ENCODE measurements around the gene RBFOX2.
"Not testable (repeated sequence)": the region's sequence is repeated elsewhere in the genome, so short reads cannot be mapped to it uniquely, and the experiment has no call there.

Gene RBFOX2, protein sequence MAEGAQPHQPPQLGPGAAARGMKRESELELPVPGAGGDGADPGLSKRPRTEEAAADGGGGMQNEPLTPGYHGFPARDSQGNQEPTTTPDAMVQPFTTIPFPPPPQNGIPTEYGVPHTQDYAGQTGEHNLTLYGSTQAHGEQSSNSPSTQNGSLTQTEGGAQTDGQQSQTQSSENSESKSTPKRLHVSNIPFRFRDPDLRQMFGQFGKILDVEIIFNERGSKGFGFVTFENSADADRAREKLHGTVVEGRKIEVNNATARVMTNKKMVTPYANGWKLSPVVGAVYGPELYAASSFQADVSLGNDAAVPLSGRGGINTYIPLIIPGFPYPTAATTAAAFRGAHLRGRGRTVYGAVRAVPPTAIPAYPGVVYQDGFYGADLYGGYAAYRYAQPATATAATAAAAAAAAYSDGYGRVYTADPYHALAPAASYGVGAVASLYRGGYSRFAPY

DNA sequence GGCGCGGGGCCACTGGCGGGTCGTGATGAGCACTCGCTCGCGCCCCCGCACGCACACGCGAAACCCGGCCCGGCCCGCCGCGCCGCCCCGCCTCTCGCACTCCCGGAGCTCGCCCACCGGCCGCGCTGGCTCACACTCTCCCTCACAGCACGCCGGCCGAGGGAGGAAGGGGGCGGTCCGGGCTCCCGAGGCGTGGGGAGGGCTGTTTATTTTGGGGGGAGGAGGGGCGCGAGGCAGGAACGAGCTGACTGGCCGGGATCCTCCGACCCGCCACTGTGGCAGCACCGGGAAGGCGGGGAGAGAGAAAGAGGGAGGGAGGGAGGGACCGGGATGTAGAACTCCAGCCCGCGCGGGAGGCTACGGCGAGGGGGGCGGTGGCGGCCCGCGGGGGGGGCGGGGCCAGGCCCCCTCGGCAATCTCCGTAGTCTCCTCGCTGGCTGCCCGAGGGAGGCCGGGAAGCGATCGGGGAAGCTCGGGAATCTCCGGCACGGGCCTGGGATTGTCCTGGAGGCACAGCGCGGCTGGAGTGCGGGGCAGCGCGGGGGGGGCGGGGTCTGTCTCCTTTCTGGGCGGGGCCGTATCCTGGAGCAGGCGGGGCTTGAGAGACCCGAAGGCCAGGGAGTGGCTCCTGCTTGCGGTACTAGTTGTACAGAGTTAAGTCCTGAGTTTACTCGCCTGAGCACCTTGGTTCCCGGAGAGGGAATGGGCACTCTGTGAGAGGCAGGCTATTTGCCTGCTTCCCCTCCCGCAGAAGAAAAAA lies at the start of gene RBFOX2:
Gene RBFOX2 (minus strand): TSS at position 179 of the 760 bp plus-strand sequence. CDS start 399 bp downstream, outside the sequence.
- DNase-seq (ENCODE audit: low read depth, low spot score): peak; percentile 27

DNA sequence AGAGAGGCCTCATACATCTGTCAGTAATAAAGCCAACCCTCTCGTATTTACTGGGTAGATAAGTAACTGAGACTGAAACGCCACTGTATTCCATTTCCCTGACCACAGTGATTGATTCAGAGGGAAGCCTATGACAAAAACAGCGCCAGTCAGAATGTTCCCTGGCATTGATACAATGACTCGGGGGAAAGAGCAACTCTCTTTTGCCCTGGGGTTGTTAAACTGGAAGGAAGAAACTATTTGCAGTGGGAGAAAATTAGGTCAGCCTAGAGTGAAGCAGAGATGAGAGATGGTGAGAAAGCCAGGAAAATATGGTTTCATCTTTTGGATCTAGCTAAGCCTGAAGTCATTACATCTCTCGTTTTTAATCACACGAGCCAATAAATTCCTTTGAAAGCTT lies 48.6 kb upstream of the RBFOX2 start:
- DNase-seq (ENCODE audit: low read depth, low spot score): no peak

DNA sequence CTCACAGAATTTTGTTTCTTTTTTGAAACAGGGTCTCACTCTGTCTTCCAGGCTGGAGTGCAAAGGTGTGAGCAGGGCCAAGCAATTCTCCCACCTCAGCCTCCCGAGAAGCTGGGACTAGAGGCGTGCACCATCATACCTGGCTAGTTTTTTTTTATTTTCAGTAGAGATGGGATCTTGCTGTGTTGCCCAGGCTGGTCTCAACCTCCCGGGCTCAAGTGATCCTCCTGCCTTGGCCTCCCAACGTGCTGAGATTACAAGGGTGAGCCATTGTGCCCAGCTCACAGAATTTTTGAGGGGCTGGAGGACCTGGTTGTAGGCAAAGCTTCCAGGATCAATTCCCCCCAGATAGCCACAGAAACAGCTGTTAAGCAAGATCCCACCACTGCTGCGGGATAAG lies 47.1 kb upstream of the RBFOX2 start:
- no peak for DNase-seq (ENCODE audit: low read depth, low spot score)

DNA sequence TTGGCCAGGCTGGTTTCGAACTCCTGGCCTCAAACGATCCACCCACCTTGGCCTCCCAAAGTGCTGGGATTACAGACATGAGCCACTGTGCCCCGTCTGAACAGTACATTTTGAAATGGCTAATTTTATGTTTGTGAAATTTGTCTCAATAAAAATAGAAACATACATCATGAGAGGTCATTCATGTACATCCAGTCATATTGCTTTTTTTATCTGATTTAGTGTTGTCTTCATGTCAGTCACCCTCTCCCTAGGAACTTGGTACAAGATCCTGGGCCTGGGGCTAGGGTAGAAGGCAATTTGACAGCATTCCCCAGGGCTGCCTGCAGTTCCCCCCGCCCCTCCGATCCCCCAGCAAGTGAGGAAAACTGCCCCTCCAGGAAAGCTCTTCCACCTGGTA lies 46.6 kb upstream of the RBFOX2 start:
- no peak for DNase-seq (ENCODE audit: low read depth, low spot score)

DNA sequence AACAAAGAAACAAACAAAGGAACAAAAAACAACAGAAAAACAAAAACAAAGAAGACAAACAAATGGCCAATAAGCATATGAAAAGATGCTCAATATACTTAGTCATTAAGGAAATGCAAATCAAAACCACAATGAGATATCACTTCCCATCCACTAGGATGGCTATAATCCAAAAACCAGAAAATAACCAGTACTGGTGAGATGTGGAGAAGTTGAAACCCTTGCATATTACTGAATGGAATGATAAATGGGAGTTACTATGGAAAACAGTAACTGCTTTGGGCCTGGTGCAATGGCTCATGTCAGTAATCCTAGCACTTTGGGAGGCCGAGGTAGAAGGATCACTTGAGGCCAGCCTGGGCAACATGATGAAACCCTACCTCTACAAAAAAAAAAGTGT lies 44.9 kb upstream of the RBFOX2 start:
- no peak for DNase-seq (ENCODE audit: low read depth, low spot score)

DNA sequence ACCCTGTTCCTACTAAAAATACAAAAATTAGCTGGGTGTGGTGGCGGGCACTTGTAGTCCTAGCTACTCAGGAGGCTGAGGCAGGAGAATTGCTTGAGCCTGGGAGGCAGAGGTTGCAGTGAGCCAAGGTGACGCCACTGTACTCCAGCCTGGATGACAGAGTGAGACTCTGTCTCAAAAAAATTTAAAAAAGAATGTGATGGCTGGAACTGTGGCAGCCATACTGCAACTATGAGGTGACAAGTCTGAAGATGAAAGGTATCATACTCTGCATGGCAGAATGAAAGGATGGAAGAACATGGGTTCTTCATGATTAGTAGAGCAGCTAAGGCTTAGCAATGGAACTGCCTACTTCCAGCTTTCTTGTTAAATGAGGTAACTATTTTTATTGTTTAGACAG lies 42.0 kb upstream of the RBFOX2 start:
- DNase-seq (ENCODE audit: low read depth, low spot score): not testable (repeated sequence)

DNA sequence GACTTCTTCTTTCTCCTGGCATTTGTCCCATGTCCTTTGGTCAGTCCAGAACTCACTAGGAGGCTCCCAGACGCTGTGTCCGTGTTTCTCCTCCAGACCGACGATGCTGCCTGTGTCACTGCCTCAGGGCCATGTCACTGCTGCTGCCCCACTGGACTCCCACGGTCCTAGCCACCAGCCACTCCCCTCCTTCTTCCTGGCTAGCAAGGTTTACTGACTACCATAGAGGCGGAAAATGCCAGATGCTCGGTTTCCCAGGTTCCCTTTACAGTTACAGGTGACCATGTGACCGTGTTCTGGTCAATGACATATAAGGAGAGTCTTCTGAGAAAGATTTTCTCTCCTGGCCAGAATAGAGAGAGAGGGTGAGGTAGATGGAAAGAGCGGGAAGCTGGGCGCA lies 40.7 kb upstream of the RBFOX2 start:
- no peak for DNase-seq (ENCODE audit: low read depth, low spot score)

DNA sequence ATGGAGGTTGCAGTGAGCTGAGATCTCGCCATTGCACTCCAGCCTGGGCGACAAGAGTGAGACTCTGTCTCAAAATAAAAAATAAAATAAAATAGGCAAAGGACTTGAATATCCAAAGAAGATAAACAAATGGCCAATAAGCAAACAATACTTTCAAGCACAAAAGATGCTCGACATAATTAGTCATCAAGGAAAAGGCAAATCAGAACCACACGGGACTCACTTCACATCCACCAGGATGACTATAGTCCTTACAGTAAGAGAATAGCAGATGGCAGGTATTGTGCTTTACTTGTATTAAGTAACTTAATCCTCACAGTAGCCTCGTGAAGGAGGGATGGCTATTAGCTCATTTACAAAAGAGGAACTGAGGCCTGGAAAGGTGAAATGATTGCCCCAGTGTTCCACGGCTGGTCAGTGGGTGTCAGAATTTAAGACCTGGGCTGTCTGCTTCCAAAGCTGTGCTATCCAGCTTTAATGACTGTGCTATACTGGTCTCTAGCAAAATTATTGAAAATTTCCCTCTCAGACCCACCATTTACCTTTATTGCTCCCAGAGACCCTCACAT lies 40.2 kb upstream of the RBFOX2 start:
- DNase-seq (ENCODE audit: low read depth, low spot score): no peak

DNA sequence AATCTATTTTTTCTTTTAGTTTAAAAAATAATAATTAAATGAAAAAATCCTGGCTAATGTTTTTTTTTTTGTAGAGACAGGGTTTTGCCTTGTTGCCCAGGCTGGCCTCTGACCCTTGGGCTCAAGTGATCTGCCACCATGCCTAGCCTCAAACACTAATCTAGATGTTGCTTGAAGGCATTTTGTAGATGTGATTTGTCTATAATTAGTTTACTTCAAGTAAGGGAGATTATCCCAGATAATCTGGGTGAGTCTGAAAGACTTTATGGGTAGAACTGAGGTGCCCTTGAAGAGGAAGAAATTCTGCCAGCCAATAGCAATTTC lies 38.6 kb upstream of the RBFOX2 start:
- no peak for DNase-seq (ENCODE audit: low read depth, low spot score)

DNA sequence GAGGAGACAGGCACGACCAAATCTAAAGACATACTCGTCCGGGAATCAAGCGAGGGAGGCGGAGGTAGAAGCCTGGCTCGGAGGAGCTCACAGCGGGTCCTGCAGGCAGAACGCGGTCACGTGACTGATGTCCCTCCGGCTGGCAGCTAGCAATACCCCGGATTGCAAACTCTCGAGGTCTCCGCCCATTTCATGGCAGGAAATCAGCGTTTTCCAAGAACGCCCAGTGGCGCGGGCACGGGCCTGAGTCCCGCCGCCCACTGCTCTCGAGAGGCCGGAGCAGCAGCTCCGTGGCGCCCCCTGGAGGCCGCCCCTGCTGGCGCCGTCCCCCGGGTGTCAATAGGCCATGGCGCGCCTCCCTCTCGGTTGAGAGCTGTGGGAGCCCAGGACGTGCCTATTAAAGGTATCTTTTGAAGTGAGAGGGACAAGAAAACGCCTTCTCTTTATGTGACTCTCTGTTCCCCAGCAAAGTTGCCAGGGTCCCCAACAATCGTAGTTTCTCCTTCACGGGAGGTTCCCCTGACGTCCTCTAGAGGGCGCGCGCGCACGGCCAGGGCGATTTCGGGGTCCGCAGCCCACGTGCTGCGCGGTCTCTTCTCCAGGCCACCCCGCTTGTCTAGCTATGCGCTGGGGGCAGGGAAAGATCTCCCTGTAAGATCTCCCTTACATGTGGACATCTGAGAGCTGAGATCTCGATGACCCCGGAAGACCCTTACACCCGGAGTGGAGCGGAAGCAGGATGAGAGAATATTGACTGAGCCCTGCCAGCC lies 37.3 kb upstream of the RBFOX2 start:
- peak; percentile 14 for DNase-seq (ENCODE audit: low read depth, low spot score)

DNA sequence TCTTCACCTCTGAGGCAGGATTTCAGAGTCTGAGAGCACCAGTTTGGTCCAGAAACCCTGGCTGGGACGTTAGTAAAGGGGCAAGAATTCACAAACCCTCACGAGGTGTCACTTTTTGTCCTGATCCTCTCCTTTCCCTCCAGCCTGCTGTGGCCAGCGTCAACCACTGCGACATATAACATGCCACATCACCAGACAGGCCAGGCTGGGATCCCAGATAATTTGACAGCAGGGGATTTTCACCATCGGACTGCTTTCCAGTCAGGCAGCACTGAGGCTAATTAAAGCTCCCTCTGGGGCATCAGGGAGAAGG lies 36.8 kb upstream of the RBFOX2 start:
- DNase-seq (ENCODE audit: low read depth, low spot score): no peak

DNA sequence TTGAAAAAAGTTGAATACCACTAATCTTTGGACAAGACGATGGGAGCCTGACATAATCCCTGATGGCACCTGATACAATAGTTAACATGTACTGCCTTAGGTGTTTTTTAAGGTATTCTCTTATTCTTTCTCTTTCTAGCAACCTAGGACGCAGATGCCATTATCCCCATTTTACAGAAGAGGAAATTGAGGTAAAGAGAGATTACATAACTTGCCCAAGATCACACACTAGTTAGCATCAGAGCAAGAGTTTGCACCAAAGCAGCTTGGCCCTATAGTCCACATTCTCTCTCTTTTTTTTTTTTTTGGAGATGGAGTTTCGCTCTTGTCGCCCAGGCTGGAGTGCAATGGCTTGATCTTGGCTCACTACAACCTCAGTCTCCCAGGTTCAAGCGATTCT lies 35.7 kb upstream of the RBFOX2 start:
- DNase-seq (ENCODE audit: low read depth, low spot score): no peak

DNA sequence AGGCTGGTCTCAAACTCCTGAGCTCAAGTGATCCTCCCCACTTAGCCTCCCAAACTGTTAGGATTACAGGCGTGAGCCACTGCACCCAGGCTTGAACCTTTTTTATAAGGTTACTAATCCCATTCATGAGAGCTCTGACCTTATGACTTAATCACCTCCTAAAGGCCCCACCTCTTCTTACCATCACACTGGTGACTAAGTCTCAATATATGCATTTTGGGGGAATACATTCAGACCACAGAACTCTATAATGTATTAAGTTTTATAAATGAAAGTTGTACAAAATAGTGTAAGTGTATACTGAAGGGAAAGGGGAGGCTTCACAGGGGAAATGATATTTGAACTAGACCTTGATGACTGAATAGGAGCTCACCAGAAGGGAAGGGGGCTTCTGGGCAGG lies 28.4 kb upstream of the RBFOX2 start:
- DNase-seq (ENCODE audit: low read depth, low spot score): no peak

DNA sequence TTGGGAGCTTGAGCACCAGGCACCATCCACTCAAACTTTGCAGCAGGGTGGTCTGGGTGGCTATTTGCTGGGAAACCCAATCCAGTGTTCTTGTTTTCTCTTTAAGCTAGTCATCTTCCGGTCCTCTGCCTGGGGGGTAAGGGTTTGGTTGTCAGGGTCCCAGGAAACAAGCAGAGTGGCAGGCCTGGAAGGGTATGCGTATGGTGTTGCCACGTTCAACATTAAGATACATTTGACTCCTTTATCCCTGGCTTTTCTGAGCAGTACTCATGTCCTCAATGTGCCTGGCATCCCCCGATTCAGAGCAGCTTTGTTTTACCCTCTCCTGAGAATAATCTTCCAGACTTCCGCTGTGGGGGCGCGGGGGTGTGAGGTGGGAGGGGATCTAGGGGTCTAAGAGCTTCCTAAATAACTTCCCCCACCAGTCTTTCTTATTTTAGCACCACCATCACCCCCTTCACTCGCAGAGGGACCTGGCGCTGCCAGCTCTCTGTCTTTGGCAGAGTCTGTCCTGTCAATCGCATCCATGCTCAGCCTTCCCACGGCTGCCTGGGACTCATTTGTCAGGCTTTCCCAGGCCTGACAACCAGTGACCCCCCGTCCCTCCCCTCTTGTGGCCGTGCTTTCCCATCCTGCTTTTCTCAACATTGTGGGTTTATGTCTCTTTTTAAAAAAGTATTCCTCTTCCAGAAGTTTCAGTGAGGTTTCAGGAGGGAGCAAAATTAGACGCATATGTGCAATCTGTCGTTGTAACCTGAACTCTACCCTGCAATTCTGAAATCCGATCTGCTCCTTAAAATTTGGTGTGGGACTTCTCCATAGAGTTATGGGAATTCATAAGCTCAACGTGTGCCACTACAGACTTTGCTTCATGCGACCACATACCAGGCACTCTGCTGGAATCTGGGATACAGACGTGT lies 27.0 kb upstream of the RBFOX2 start:
- DNase-seq (ENCODE audit: low read depth, low spot score): no peak

DNA sequence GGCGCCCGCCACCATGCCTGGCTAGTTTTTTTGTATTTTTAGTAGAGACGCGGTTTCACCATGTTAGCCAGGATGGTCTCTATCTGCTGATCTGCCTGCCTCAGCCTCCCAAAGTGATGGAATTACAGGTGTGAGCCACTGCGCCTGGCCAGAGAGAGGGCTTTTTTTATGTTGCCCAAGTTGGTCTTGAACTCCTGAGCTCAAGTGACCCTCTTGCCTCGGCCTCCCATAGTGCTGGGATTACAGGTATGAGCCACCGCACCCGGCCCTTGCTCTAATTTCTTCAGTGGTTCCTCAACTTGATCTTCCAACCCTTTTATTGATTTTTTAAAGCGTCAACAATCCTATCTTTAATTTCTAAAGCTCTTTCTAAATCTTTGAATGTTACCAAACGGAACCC lies 25.8 kb upstream of the RBFOX2 start:
- DNase-seq (ENCODE audit: low read depth, low spot score): not testable (repeated sequence)

DNA sequence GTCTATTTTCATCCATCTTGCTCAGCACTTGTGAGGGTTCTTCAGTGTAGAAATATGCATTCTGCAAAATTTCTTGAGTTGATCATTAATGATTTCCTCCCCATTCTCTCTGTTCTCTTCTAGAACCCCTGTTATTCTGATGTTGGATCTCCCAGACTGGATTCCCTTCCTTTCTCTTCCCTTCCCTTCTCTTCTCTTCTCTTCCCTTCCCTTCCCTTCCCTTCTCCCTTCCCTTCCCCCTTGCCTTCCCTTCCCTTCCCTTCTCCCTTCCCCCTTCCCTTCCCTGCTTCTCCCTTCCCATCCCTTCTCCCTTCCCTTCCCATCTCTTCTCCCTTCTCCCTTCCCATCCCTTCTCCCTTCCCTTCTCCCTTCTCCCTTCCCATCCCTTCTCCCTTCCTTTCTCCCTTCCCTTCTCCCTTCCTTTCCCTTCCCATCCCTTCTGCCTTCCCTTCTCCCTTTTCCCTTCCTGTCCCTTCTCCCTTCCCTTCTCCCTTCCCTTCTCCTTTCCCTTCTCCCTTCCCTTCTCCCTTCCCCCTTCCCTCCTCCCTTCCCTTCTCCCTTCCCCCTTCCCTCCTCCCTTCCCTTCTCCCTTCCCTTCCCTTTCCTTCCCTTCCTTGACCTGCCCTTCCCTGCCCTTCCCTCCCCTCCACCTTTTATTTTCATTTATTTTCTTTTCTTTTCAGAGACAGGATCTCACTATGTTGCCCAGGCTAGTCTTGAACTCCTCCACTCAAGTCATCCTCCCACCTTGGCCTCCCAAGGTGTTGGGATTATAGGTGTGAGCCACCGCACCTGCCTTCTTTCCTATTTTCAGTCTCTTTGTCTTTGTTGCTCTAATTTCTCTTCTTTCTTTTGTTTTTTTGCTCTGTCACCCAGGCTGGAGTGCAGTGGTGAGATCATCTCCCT lies 24.9 kb upstream of the RBFOX2 start:
- DNase-seq (ENCODE audit: low read depth, low spot score): no peak

DNA sequence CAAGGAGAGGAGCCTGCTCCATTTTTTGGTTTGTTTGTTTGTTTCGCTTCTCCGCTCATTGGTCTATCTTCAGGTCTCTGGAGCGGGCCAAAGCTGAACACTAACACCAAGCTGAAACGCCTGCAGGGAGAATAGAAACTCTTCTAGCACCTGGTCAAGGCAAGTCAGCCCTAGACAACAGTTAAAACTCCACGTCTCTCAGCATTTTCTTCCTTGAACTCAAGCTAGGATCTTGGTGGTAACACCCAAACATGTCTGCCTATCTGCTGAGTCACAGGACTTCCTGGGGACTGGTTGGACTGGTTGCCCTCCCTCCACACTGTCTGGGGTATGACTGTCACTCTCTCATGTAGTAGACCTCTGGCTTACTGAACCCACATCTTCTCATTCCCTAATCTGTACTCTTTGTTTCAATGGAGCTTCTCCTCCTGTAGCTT lies 23.9 kb upstream of the RBFOX2 start:
- no peak for DNase-seq (ENCODE audit: low read depth, low spot score)

DNA sequence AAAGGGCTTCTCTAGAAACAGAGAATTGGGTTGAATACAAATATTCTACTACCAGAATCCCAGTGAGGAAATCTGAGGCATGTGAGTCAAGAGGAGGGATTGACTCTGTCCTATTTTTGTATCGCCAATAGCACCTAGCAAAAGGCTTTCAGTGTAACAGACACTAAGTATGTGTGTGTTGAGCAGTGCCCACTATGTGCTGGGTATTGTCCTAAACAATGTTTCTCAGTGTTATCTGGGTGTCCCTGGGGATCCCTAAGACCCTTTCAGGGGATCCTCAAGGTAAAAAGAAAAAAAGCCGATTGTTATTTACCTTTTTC lies 21.0 kb upstream of the RBFOX2 start:
- no peak for DNase-seq (ENCODE audit: low read depth, low spot score)

DNA sequence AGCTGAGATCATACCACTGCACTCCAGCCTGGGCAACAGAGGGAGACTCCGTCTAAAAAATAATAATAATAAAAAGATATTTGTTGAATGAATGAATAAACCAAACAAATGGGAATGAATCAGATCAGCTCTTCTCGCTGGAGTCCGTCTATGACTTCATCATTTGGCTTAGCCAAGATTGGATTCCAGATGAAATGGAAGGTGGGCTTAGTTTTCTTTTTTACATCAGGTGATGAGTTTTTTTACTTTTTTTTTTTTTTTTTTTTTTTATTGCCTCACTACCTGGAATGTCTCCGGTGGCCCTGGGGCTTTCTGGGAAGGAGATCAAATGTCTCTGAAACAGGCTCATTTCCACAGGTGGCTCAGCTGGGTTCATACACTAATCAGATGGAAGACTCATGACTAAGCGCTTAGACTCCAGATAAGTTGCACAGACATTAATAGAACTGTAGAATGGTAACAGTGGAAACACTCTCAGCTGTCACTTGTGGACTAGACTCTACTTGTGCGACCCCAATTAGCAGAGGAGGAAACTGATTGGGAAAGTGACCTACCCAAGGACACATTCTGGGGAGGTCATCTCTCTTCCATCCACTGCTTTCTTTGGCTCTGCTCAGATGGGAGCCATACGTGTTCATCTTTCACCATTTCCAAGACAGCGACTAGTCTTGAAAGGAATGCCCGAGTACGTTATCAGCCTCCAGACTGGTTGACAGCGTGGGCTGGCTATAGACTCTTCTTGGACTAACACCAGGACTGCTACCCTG lies 20.5 kb upstream of the RBFOX2 start:
- no peak for DNase-seq (ENCODE audit: low read depth, low spot score)
